Measurements from ENCODE around the gene DOHH.

Gene DOHH

GRCh38 chr19:3479177-3479833 is 21.2 kb downstream of the DOHH start:
- no peaks in the 10 kb centered on the region for H3K36me3 ChIP-seq (ENCODE audit: control insufficient read depth in 5 of 5, insufficient read depth in 5 of 5, low read length in 5 of 5)

GRCh38 chr19:3478409-3479176 is 21.9 kb downstream of the DOHH start:
- Histone ChIP-seq H3K27ac (ENCODE audit: low read depth, low read length) (no peak overlapping the region), H3K36me3 (ENCODE audit: control insufficient read depth in 5 of 5, insufficient read depth in 5 of 5, low read length in 5 of 5) (no peaks in the 10 kb centered on the region), H3K27me3 (ENCODE audit: control insufficient read depth in 5 of 5, insufficient read depth in 4 of 5, low read length in 5 of 5) (peaks cover 20 to 44% (median 34%) of the 10 kb centered on the region in 5 donors), H3K9ac (ENCODE audit: low read length in 5 of 5) (no peak overlapping the region), H3K9me3 (ENCODE audit: control insufficient read depth in 5 of 5, low read length in 5 of 5) (peaks cover 0 to 2% (median 0%) of the 10 kb centered on the region in 5 donors), H3K4me3 (ENCODE audit: low read depth in 1 of 5, low read length in 5 of 5) (no peak overlapping the region), H3K4me1 (ENCODE audit: control insufficient read depth in 5 of 5, insufficient read depth in 5 of 5, low read length in 5 of 5) (peaks cover 0 to 2% (median 0%) of the 10 kb centered on the region in 5 donors)

More at GRCh38 chr19:3479177-3479833, 21.2 kb downstream of the DOHH start:
- H3K9me3 ChIP-seq (ENCODE audit: control insufficient read depth in 5 of 5, low read length in 5 of 5) = peaks cover 0 to 2% (median 0%) of the 10 kb centered on the region in 5 donors
- no peak overlapping the region for H3K27ac ChIP-seq (ENCODE audit: low read depth, low read length)
- peaks cover 0 to 2% (median 0%) of the 10 kb centered on the region in 5 donors for H3K4me1 ChIP-seq (ENCODE audit: control insufficient read depth in 5 of 5, insufficient read depth in 5 of 5, low read length in 5 of 5)
- peaks cover 20 to 44% (median 34%) of the 10 kb centered on the region in 5 donors for H3K27me3 ChIP-seq (ENCODE audit: control insufficient read depth in 5 of 5, insufficient read depth in 4 of 5, low read length in 5 of 5)
- no peak overlapping the region for H3K9ac ChIP-seq (ENCODE audit: low read length in 5 of 5)
- H3K4me3 ChIP-seq (ENCODE audit: low read depth in 1 of 5, low read length in 5 of 5) = no peak overlapping the region

GRCh38 chr19:3477951-3478350 is 22.5 kb downstream of the DOHH start:
- Histone ChIP-seq H3K4me1 (ENCODE audit: control insufficient read depth in 5 of 5, insufficient read depth in 5 of 5, low read length in 5 of 5) (peaks cover 0 to 2% (median 0%) of the 10 kb centered on the region in 5 donors), H3K9me3 (ENCODE audit: control insufficient read depth in 5 of 5, low read length in 5 of 5) (peaks cover 0 to 2% (median 0%) of the 10 kb centered on the region in 5 donors), H3K4me3 (ENCODE audit: low read depth in 1 of 5, low read length in 5 of 5) (no peak overlapping the region), H3K27me3 (ENCODE audit: control insufficient read depth in 5 of 5, insufficient read depth in 4 of 5, low read length in 5 of 5) (peaks cover 15 to 40% (median 29%) of the 10 kb centered on the region in 5 donors), H3K9ac (ENCODE audit: low read length in 5 of 5) (no peak overlapping the region), H3K36me3 (ENCODE audit: control insufficient read depth in 5 of 5, insufficient read depth in 5 of 5, low read length in 5 of 5) (no peaks in the 10 kb centered on the region), H3K27ac (ENCODE audit: low read depth, low read length) (no peak overlapping the region)

GRCh38 chr19:3477506-3477905 is 23.0 kb downstream of the DOHH start:
- Histone ChIP-seq H3K9me3 (ENCODE audit: control insufficient read depth in 5 of 5, low read length in 5 of 5) (peaks cover 0 to 2% (median 0%) of the 10 kb centered on the region in 5 donors), H3K36me3 (ENCODE audit: control insufficient read depth in 5 of 5, insufficient read depth in 5 of 5, low read length in 5 of 5) (no peaks in the 10 kb centered on the region), H3K27ac (ENCODE audit: low read depth, low read length) (no peak overlapping the region), H3K27me3 (ENCODE audit: control insufficient read depth in 5 of 5, insufficient read depth in 4 of 5, low read length in 5 of 5) (peaks cover 14 to 37% (median 27%) of the 10 kb centered on the region in 5 donors), H3K4me1 (ENCODE audit: control insufficient read depth in 5 of 5, insufficient read depth in 5 of 5, low read length in 5 of 5) (peaks cover 0 to 2% (median 0%) of the 10 kb centered on the region in 5 donors), H3K9ac (ENCODE audit: low read length in 5 of 5) (no peak overlapping the region), H3K4me3 (ENCODE audit: low read depth in 1 of 5, low read length in 5 of 5) (no peak overlapping the region)

- H3K27me3 ChIP-seq (ENCODE audit: control insufficient read depth in 5 of 5, insufficient read depth in 4 of 5, low read length in 5 of 5) = peaks cover 13 to 30% (median 23%) of the 10 kb centered on the region in 5 donors
- H3K4me1 ChIP-seq (ENCODE audit: control insufficient read depth in 5 of 5, insufficient read depth in 5 of 5, low read length in 5 of 5) = peaks cover 0 to 6% (median 5%) of the 10 kb centered on the region in 5 donors
- H3K4me3 ChIP-seq (ENCODE audit: low read depth in 1 of 5, low read length in 5 of 5) = no peak overlapping the region
- no peak overlapping the region for H3K27ac ChIP-seq (ENCODE audit: low read depth, low read length)
- H3K9ac ChIP-seq (ENCODE audit: low read length in 5 of 5) = no peak overlapping the region
- H3K36me3 ChIP-seq (ENCODE audit: control insufficient read depth in 5 of 5, insufficient read depth in 5 of 5, low read length in 5 of 5) = no peaks in the 10 kb centered on the region
- H3K9me3 ChIP-seq (ENCODE audit: control insufficient read depth in 5 of 5, low read length in 5 of 5) = peaks cover 0 to 2% (median 0%) of the 10 kb centered on the region in 5 donors
These were observed 23.6 kb downstream of the DOHH start for GRCh38 chr19:3476830-3477229.

- Histone ChIP-seq H3K4me3 (ENCODE audit: low read depth in 1 of 5, low read length in 5 of 5) (no peak overlapping the region), H3K4me1 (ENCODE audit: control insufficient read depth in 5 of 5, insufficient read depth in 5 of 5, low read length in 5 of 5) (peaks cover 0 to 6% (median 5%) of the 10 kb centered on the region in 5 donors), H3K9ac (ENCODE audit: low read length in 5 of 5) (no peak overlapping the region), H3K27me3 (ENCODE audit: control insufficient read depth in 5 of 5, insufficient read depth in 4 of 5, low read length in 5 of 5) (peaks cover 0 to 17% (median 9%) of the 10 kb centered on the region in 5 donors), H3K36me3 (ENCODE audit: control insufficient read depth in 5 of 5, insufficient read depth in 5 of 5, low read length in 5 of 5) (no peaks in the 10 kb centered on the region), H3K9me3 (ENCODE audit: control insufficient read depth in 5 of 5, low read length in 5 of 5) (peaks cover 0 to 2% (median 0%) of the 10 kb centered on the region in 5 donors), H3K27ac (ENCODE audit: low read depth, low read length) (no peak overlapping the region)
These were observed 25.0 kb downstream of the DOHH start for GRCh38 chr19:3475449-3475848.

GRCh38 chr19:3474614-3475013 is 25.9 kb downstream of the DOHH start:
- Histone ChIP-seq H3K27ac (ENCODE audit: low read depth, low read length) (no peak overlapping the region), H3K9me3 (ENCODE audit: control insufficient read depth in 5 of 5, low read length in 5 of 5) (peaks cover 0 to 2% (median 0%) of the 10 kb centered on the region in 5 donors), H3K36me3 (ENCODE audit: control insufficient read depth in 5 of 5, insufficient read depth in 5 of 5, low read length in 5 of 5) (no peaks in the 10 kb centered on the region), H3K27me3 (ENCODE audit: control insufficient read depth in 5 of 5, insufficient read depth in 4 of 5, low read length in 5 of 5) (peaks cover 0 to 14% (median 8%) of the 10 kb centered on the region in 5 donors), H3K9ac (ENCODE audit: low read length in 5 of 5) (no peak overlapping the region), H3K4me1 (ENCODE audit: control insufficient read depth in 5 of 5, insufficient read depth in 5 of 5, low read length in 5 of 5) (peaks cover 0 to 6% (median 5%) of the 10 kb centered on the region in 5 donors), H3K4me3 (ENCODE audit: low read depth in 1 of 5, low read length in 5 of 5) (no peak overlapping the region)

- Histone ChIP-seq H3K9me3 (ENCODE audit: control insufficient read depth in 5 of 5, low read length in 5 of 5) (peaks cover 0 to 2% (median 0%) of the 10 kb centered on the region in 5 donors), H3K4me3 (ENCODE audit: low read depth in 1 of 5, low read length in 5 of 5) (no peak overlapping the region), H3K4me1 (ENCODE audit: control insufficient read depth in 5 of 5, insufficient read depth in 5 of 5, low read length in 5 of 5) (peaks cover 0 to 10% (median 6%) of the 10 kb centered on the region in 5 donors), H3K27me3 (ENCODE audit: control insufficient read depth in 5 of 5, insufficient read depth in 4 of 5, low read length in 5 of 5) (peaks cover 0 to 12% (median 8%) of the 10 kb centered on the region in 5 donors), H3K36me3 (ENCODE audit: control insufficient read depth in 5 of 5, insufficient read depth in 5 of 5, low read length in 5 of 5) (no peaks in the 10 kb centered on the region), H3K9ac (ENCODE audit: low read length in 5 of 5) (no peak overlapping the region), H3K27ac (ENCODE audit: low read depth, low read length) (no peak overlapping the region)
These were observed 26.5 kb downstream of the DOHH start for GRCh38 chr19:3474010-3474409.

- Histone ChIP-seq H3K9me3 (ENCODE audit: control insufficient read depth in 5 of 5, low read length in 5 of 5) (peaks cover 0 to 2% (median 0%) of the 10 kb centered on the region in 5 donors), H3K36me3 (ENCODE audit: control insufficient read depth in 5 of 5, insufficient read depth in 5 of 5, low read length in 5 of 5) (peaks cover 0 to 2% (median 0%) of the 10 kb centered on the region in 5 donors), H3K27ac (ENCODE audit: low read depth, low read length) (no peak overlapping the region), H3K4me1 (ENCODE audit: control insufficient read depth in 5 of 5, insufficient read depth in 5 of 5, low read length in 5 of 5) (peaks cover 0 to 16% (median 11%) of the 10 kb centered on the region in 5 donors), H3K27me3 (ENCODE audit: control insufficient read depth in 5 of 5, insufficient read depth in 4 of 5, low read length in 5 of 5) (peaks cover 0 to 6% (median 5%) of the 10 kb centered on the region in 5 donors), H3K4me3 (ENCODE audit: low read depth in 1 of 5, low read length in 5 of 5) (no peak overlapping the region), H3K9ac (ENCODE audit: low read length in 5 of 5) (no peak overlapping the region)
These were observed 28.4 kb downstream of the DOHH start for GRCh38 chr19:3471954-3472655.

Measured in subcutaneous abdominal adipose tissue (tissue), 5 donors.